DOHH2 (cell line): ENCODE data around the gene AJUBA.

ENCODE experiments used
- CTCF ChIP-seq: fragments of 200-600 bp; sonication (generic); IDR thresholded peaks from one replicate; pipeline ENCODE4 v1.5.1; 2014; ENCODE audit warnings: antibody characterized with exemption, mild to moderate bottlenecking, low read depth, low read length; ENCODE audit not compliant: poor library complexity, severe bottlenecking
- EZH2phosphoT487 ChIP-seq: fragments of 200-600 bp; sonication (generic); IDR thresholded peaks from 2 replicates; pipeline ENCODE4 v1.6.1; 2017; ENCODE audit warnings: borderline replicate concordance, mild to moderate bottlenecking, antibody characterized with exemption, low read length, moderate library complexity, mixed read lengths

- TF ChIP-seq CTCF (no peak), EZH2phosphoT487 (no peak)
These were observed 26.4 kb downstream of the AJUBA start for GRCh38 chr14:22955702-22956569.
